ENCODE results near the gene KIF1B. TPM values are rescaled to one million over a fixed set of nuclear protein-coding genes. Genes with fewer than 3 reads are reported as not detected.

Gene KIF1B
- total RNA-seq, 4 donors from 2014 or later, result 45.7 to 63.5 (median 52.1) TPM

DNA sequence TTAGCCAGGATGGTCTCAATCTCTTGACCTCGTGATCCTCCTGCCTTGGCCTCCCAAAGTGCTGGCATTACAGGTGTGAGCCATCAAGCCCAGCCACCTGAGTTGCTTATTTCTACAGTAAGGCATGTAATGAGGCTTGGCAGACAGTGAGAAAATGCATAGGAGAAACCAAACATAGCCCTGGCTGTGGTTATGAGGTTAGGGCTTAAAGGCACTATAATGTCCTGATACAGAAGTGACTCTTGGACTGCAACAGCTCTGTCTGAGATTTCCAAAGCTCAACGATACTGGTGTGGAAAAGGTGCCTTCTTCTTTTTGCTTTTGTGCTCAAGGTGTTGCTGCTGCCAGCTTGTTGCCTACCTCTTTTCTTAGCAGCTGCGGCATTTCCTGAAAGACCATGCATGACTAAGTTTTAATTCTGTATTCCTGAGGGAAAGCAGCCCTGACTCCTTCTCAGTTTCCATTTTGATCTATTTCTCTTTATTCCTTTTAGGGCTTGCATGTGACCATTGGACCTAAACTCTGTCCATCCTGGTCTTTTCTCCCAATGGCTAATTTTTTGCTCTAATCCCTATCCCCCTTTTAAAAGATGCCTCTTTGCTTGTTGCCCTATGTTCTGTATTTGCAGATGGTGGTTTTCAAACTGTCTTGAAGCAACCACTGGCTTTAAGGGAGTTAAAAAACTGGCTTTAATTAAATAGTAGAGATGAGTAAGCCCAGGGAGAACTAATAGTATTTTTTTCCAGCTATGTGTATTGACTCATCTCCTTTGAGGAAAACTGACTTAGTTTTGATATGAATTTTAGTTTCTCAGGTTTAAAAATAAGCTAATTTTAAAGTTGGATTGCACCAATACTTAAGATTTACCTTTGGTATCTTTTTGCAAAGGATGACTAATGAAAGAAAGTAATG lies 70.3 kb downstream of the KIF1B start:
- DNase-seq (ENCODE audit: low spot score) (no peak), ATAC-seq (ENCODE audit: low FRiP score) (no peak)
- TF ChIP-seq, protein P1, sequence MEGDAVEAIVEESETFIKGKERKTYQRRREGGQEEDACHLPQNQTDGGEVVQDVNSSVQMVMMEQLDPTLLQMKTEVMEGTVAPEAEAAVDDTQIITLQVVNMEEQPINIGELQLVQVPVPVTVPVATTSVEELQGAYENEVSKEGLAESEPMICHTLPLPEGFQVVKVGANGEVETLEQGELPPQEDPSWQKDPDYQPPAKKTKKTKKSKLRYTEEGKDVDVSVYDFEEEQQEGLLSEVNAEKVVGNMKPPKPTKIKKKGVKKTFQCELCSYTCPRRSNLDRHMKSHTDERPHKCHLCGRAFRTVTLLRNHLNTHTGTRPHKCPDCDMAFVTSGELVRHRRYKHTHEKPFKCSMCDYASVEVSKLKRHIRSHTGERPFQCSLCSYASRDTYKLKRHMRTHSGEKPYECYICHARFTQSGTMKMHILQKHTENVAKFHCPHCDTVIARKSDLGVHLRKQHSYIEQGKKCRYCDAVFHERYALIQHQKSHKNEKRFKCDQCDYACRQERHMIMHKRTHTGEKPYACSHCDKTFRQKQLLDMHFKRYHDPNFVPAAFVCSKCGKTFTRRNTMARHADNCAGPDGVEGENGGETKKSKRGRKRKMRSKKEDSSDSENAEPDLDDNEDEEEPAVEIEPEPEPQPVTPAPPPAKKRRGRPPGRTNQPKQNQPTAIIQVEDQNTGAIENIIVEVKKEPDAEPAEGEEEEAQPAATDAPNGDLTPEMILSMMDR (IDR thresholded peaks at IDR 0.05), result no peak

DNA sequence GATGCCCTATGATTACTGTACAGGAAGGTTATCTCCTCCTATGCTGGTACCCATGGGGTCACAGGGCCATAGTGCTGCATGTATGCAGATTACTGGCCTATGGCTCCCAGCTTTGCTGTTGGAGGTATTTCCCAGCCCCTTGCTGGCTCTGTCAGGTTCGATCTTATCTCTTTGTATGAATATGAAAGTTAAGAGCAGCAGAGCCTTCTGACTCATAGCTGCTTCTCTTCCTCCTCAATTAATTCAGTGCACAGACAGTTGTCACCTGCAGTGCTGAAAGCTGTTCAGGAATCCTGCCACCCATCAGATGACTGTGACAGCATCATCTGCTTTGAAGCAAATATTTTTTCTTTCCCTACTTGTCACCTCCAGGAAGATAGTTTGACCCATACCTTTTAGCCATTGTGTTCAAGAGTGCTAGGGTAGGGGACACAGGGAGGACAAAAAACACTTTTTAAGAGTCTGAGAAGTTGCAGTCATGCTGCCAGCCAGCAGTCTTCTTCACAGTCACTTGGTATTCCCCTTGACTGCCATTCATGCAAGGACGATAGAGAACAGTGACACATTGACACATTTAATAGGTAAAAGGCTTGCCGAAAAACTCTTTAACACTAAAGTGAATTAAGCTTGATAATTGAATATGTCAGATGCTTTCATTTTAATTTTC lies 73.1 kb downstream of the KIF1B start:
- DNase-seq (ENCODE audit: low spot score), result no peak
- TF ChIP-seq, protein P1 (IDR thresholded peaks at IDR 0.05), result no peak
- no peak for ATAC-seq (ENCODE audit: low FRiP score)

DNA sequence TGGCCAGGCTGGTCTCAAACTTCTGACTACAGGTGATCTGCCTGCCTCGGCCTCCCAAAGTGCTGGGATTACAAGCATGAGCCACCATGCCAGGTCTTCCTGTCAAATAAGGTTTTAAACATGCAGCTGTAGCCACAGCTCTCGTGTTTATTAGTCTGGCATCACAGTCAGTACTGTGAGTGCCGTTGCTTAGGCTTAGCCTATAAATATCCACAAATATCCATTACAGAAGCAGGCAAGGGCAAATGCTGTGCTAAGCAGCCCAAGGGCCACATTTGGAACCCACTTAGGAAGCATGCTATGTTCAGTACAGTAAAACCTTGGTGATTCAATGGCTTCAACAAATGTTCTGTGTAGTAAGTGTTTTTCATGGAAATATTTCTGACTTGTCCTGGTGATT lies 75.9 kb downstream of the KIF1B start:
- no peak for DNase-seq (ENCODE audit: low spot score)
- TF ChIP-seq, protein P1 (IDR thresholded peaks at IDR 0.05), result no peak
- ATAC-seq (ENCODE audit: low FRiP score), result no peak

DNA sequence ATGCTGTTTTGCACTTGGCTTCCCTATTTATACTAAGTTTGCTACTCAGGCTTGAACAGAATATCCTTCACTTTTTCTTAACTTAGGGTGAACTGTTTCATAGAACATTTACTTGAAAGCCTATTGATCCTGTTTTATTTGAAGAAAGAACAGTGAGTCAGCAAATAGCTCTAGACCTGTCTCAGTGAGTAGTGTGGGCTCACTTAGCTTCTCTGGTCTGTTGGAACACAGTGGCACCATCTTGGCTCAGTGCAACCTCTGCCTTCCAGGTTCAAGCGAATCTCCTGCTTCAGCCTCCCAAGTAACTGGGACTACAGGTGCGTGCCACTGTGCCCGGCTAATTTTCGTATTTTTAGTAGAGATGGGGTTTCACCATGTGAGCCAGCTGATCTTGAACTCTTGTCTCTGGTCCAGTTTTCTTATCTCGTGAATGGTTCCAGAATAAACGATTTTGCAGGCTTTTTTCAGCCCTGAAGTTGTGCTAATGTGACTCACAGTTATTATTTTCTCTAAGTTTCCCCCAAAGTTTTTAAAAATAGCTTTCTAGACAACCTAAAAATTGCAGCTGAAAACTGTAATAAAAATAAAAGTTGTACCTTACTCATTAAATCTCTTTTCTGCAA lies 76.8 kb downstream of the KIF1B start:
- TF ChIP-seq, protein P1 (IDR thresholded peaks at IDR 0.05), result no peak
- ATAC-seq (ENCODE audit: low FRiP score), result no peak
- DNase-seq (ENCODE audit: low spot score), result no peak

DNA sequence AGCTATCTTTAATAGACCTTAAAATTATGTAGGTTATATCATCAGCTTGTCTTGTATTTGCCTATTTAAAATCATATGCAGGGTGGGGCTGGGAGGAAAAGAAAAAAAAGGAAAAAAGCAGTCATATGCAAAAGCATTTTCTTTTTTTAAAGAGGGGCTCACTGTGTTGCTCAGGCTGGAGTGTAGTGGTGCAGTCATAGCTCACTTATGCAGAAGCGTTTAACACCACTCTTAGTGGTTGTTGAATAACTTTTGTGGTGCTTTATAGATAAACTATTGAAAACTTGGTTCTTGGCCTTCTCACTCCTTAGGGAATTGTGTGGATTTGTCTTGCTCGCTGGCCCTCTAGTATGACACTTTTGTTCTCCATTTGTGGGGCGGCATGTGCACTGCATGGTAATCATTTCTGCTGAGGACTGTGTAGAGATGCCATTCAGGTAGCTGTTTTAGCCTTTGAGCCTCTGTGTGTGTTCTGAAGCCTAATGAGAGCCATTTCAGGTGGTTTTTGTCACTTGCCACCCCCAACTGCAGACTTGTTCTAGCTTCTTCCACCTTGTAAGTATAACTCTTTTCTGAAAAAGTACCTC lies 77.8 kb downstream of the KIF1B start:
- DNase-seq (ENCODE audit: low spot score), result no peak
- ATAC-seq (ENCODE audit: low FRiP score), result no peak
- TF ChIP-seq, protein P1 (IDR thresholded peaks at IDR 0.05), result no peak

DNA sequence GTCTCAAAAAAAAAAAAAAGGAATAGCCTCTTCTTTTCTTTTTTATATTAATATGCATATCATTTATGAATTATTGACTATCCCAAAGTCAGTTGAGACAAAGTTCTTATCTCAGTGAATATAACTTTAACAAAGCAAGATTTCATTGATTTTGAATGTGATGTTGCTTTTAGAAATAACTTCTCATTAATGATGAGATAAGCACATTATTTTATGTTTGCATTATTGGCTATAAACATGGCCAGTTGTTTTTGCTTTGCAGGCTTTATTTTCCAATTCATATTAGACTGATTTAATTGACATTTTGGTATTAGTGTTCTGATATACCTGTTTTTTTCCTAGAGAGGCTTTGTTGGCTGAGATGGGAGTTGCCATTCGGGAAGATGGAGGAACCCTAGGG lies 81.3 kb downstream of the KIF1B start:
- ATAC-seq (ENCODE audit: low FRiP score) (no peak), DNase-seq (ENCODE audit: low spot score) (no peak)
- TF ChIP-seq, protein P1 (IDR thresholded peaks at IDR 0.05), result no peak

Measured in omental fat pad (tissue), 4 donors.